GM12878 (cell line): ENCODE data around the gene LMO3. TPM values are rescaled to one million over a fixed set of nuclear protein-coding genes. Genes with fewer than 3 reads are reported as not detected.

Experiments
- ATAC-seq: fragments of 200-7000 bp; cut with Tn5 transposase; 3 replicates; pipeline ENCODE4 v1.9.1; 2020; ENCODE audit warnings: mild to moderate bottlenecking, moderate library complexity
- BruUV-seq: library from RNA; stranded (reverse); fragments of 400-500 nt; replicated peaks from 2 replicates; lab custom pipeline; 2021; lab: Mats Ljungman, UMichigan
- CTCF ChIA-PET: fragments of 300-600 bp; sonication (Branson Sonifier 250); formaldehyde crosslinking; extraction: SDS; loops from one replicate; lab custom pipeline; 2021; ENCODE audit warnings: inconsistent platforms; lab: Yijun Ruan, JAX
- POLR2A ChIA-PET: fragments of 350-600 bp; formaldehyde crosslinking; extraction: SDS; loops from one replicate; lab custom pipeline; 2021; ENCODE audit warnings: inconsistent platforms; lab: Charles Lee
- RAD21 ChIA-PET: fragments of 300-600 bp; sonication (Branson Sonifier 250); formaldehyde crosslinking; loops from one replicate; lab custom pipeline; 2023; ENCODE audit warnings: antibody characterized with exemption; ENCODE audit not compliant: unreplicated experiment; lab: Charles Lee
- SMC1A ChIA-PET: fragments of 300-600 bp; sonication (Branson Sonifier 250); formaldehyde crosslinking; loops from one replicate; lab custom pipeline; 2023; ENCODE audit not compliant: unreplicated experiment, uncharacterized antibody; lab: Charles Lee
- DNase-seq: peaks from one replicate; pipeline ENCODE4 v3.0.0-alpha.2; 2011; ENCODE audit warnings: low read depth, low spot score
- FAIRE-seq: peaks from 3 replicates; lab custom pipeline; 2011; peaks lifted over from hg19 to GRCh38; lab: Jason Lieb, UNC
- H2AFZ ChIP-seq: 2 replicates; pipeline ENCODE4 v1.6.0; 2011; ENCODE audit warnings: low read depth, low read length, control low read depth; ENCODE audit not compliant: control insufficient read depth
- H3K27ac ChIP-seq: 2 replicates; pipeline ENCODE4 v1.5.1; 2011; ENCODE audit warnings: control low read depth; ENCODE audit not compliant: control insufficient read depth, insufficient read depth
- H3K27me3 ChIP-seq, 2 experiments: replicated peaks in 1 of 2; 2 replicates each; pipeline versions ENCODE4 v1.6.0 to v1.6.1; 2011; ENCODE audit warnings: low read length in 1 of 2; ENCODE audit not compliant: control insufficient read depth in 2 of 2, insufficient read depth in 2 of 2
- H3K36me3 ChIP-seq, 2 experiments: 2 replicates each; pipeline ENCODE4 v1.5.1; 2011; ENCODE audit warnings: low read length in 1 of 2; ENCODE audit not compliant: control insufficient read depth in 2 of 2, insufficient read depth in 2 of 2
- H3K4me1 ChIP-seq: 2 replicates; pipeline ENCODE4 v1.6.1; 2011; ENCODE audit warnings: mild to moderate bottlenecking, low read length, moderate library complexity, mixed read lengths; ENCODE audit not compliant: control insufficient read depth, insufficient read depth
- H3K4me2 ChIP-seq: 2 replicates; pipeline ENCODE4 v1.6.0; 2011; ENCODE audit warnings: control low read depth; ENCODE audit not compliant: control insufficient read depth, insufficient read depth
- H3K4me3 ChIP-seq: fragments of 200-600 bp; sonication (generic); 2 replicates; pipeline ENCODE4 v1.5.1; 2016
- H3K79me2 ChIP-seq: 2 replicates; pipeline ENCODE4 v1.6.0; 2011; ENCODE audit warnings: low read length; ENCODE audit not compliant: control insufficient read depth, insufficient read depth
- H3K9ac ChIP-seq: 2 replicates; pipeline ENCODE4 v1.8.0; 2011; ENCODE audit warnings: low read length, control low read depth, mixed read lengths; ENCODE audit not compliant: control insufficient read depth, insufficient read depth
- H3K9me3 ChIP-seq: replicated peaks from 3 replicates; pipeline ENCODE4 v1.5.1; 2011; ENCODE audit warnings: mild to moderate bottlenecking, low read length; ENCODE audit not compliant: control insufficient read depth, insufficient read depth
- H4K20me1 ChIP-seq: 2 replicates; pipeline ENCODE4 v1.6.0; 2011; ENCODE audit not compliant: control insufficient read depth, insufficient read depth
- E2F4 ChIP-seq: IDR thresholded peaks from 2 replicates; pipeline ENCODE4 v1.6.1; 2012; ENCODE audit warnings: low read depth, low read length, improper control_type of control experiment
- GATAD2B ChIP-seq: fragments of 450-650 bp; conservative IDR thresholded peaks from 2 replicates; pipeline ENCODE4 v1.6.1; 2017; ENCODE audit warnings: low read depth, mild to moderate bottlenecking, moderate library complexity
- IKZF2 ChIP-seq, 2 experiments: fragments of 450-650 bp; IDR thresholded peaks; 2 replicates each; pipeline ENCODE4 v1.6.1; 2017; ENCODE audit warnings: mild to moderate bottlenecking in 2 of 2, moderate library complexity in 2 of 2
- IRF3 ChIP-seq: fragments of 450-650 bp; IDR thresholded peaks from 2 replicates; pipeline ENCODE4 v1.6.1; 2014; ENCODE audit warnings: mild to moderate bottlenecking
- MTA3 ChIP-seq: IDR thresholded peaks from 2 replicates; pipeline ENCODE4 v1.6.1; 2012; ENCODE audit warnings: low read length, inconsistent platforms, borderline replicate concordance
- POLR2AphosphoS2 ChIP-seq: IDR thresholded peaks from 2 replicates; pipeline ENCODE4 v1.6.1; 2011; ENCODE audit warnings: low read depth, mild to moderate bottlenecking, low read length, improper control_type of control experiment, moderate library complexity
- STAT1 ChIP-seq: fragments of 450-650 bp; conservative IDR thresholded peaks from 2 replicates; pipeline ENCODE4 v1.6.1; 2014; ENCODE audit warnings: antibody characterized with exemption, mild to moderate bottlenecking
- TARDBP ChIP-seq: IDR thresholded peaks from 2 replicates; pipeline ENCODE4 v1.6.1; 2016; ENCODE audit warnings: borderline replicate concordance
- TBL1XR1 ChIP-seq: IDR thresholded peaks from 2 replicates; pipeline ENCODE4 v1.6.1; 2012; ENCODE audit warnings: low read depth, low read length, improper control_type of control experiment
- WGBS: methylation state at CpG from one replicate; pipeline ENCODE4 v1.1.6; 2016; ENCODE audit warnings: low lambda C conversion rate; ENCODE audit not compliant: insufficient replicate concordance, insufficient coverage; ENCODE audit errors: missing lambda C conversion rate; 5-methylcytosine and 5-hydroxymethylcytosine counted together
- in situ Hi-C: fragments of 300-500 bp; cut with MboI; formaldehyde crosslinking; loops from 9 replicates; pipeline ENCODE4 v1.14.3; 2018; ENCODE audit warnings: mixed read lengths
- intact Hi-C: fragments of 100-400 bp; cut with micrococcal nuclease; formaldehyde crosslinking; loops from one replicate; pipeline ENCODE4 v1.14.2; 2022; ENCODE audit not compliant: unreplicated experiment
- polyA plus RNA-seq, 11 experiments: library from polyadenylated mRNA; depleted of rRNA in 4 of 11; unstranded in 6 of 11; stranded (reverse) in 5 of 11; fragments of >200 nt; fragmentation: Nextera tagmentation in 4 of 11; fragmentation: Illumina TruSeq in 1 of 11; extraction: Ambion mirVana in 4 of 11; extraction: Trizol in 1 of 11; gene quantifications; 1 replicate in 1 of 11; 2 replicates in 10 of 11; pipeline versions ENCODE4 v1.2.1 to v1.2.3, GENCODE V29; 2011 to 2016; ENCODE audit warnings: inconsistent platforms in 2 of 11, missing spikeins in 2 of 11, low read depth in 1 of 11
- total RNA-seq, 4 experiments: library from RNA; depleted of rRNA in 3 of 4; stranded (reverse); fragments of >200 nt in 3 of 4; fragmentation: Illumina TruSeq in 1 of 4; extraction: Trizol in 1 of 4; gene quantifications; 2 replicates each; pipeline versions ENCODE4 v1.2.1 to v1.2.3, GENCODE V29; 2013 to 2021

Gene LMO3
- total and polyA plus RNA-seq, 10 of the 15 experiments (the other 5 are each of a cell fraction or from before 2014, with no cell fraction given), result 1.6 to 13.5 (median 1.9) TPM

- no peak overlapping the region for H2AFZ ChIP-seq
- no peak overlapping the region for H3K27ac ChIP-seq
- in situ Hi-C loops (no loop called here), intact Hi-C loops (no loop called here)
- no peak for DNase-seq
- no peaks in the 10 kb centered on the region for H3K4me1 ChIP-seq
- H3K4me3 ChIP-seq, result no peak overlapping the region
- H3K4me2 ChIP-seq, result no peak overlapping the region
- CTCF ChIA-PET, result interaction anchor here (1.3 kb wide), 1 partner anchor 15 kb away, joined by 3 read pairs; no protein-coding TSS in a partner anchor
- POLR2A ChIA-PET, result interaction anchor here (1.0 kb wide), 2 partner anchors 11 to 13 kb away, joined by 3 read pairs; no protein-coding TSS in a partner anchor
- no TSS peak for BruUV-seq
- RAD21 ChIA-PET, result interaction anchor here (0.8 to 1.1 kb wide), 4 partner anchors 44 to 82 kb away, joined by 3 to 4 read pairs (median 4); partner anchors contain the start of gene LMO3
- H3K36me3 ChIP-seq, result no peaks in the 10 kb centered on the region
- no peaks in the 10 kb centered on the region for H4K20me1 ChIP-seq
- no peaks in the 10 kb centered on the region for H3K27me3 ChIP-seq
- no peak overlapping the region for H3K9ac ChIP-seq
- no peak for ATAC-seq
- no peak for FAIRE-seq
- SMC1A ChIA-PET, result interaction anchor here (0.7 to 1.6 kb wide), 6 partner anchors 19 to 227 kb away, joined by 3 to 10 read pairs (median 4); no protein-coding TSS in a partner anchor
- WGBS, result 0% methylated on average over 1 of the region's 1 CpG
- TF ChIP-seq POLR2AphosphoS2 (no peak), E2F4 (no peak), IRF3 (no peak), GATAD2B (no peak), MTA3 (no peak), TBL1XR1 (no peak), TARDBP (no peak), IKZF2 (IDR thresholded peaks at IDR 0.05) (no peak), STAT1 (no peak)
- no peaks in the 10 kb centered on the region for H3K79me2 ChIP-seq
- H3K9me3 ChIP-seq, result no peaks in the 10 kb centered on the region
Observed at GRCh38 chr12:16524378-16524777, 81.6 kb downstream of the LMO3 start.
